Measurements from ENCODE around the gene KRTAP3-3. TPM values are rescaled to one million over a fixed set of nuclear protein-coding genes. Genes with fewer than 3 reads are reported as not detected.
"Not testable (repeated sequence)": the region's sequence is repeated elsewhere in the genome, so short reads cannot be mapped to it uniquely, and the experiment has no call there.

The KRTAP3-3 gene
- polyA plus RNA-seq, 4 donors = not detected

DNA sequence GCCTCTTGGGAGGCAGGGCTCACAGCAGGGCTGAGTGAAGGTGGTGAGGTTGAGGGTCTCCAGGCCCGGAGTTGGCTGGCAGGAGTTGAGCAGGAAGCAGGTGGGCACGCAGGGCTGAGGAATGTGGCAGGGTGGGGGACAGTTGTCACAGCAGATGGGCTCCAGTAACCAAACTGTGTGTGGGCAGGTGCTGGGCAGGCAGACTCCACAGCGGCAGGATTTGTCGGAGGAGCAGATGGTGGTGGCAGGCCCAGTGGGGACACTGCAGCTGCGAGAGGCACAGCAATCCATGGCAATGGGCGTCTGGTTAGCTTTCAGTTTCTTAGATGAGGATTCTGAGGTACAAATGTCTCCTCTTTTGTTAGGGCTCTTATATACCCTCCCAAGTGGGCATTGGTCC, 5.6 kb upstream of the KRTAP3-3 start, which contains the start of gene KRTAP3-2:
KRTAP3-2 (minus strand) TSS at position 344 of the 400 bp plus-strand sequence; CDS start at position 291, 53 bp downstream.
- H3K27ac ChIP-seq (ENCODE audit: low read depth in 1 of 3, low read length in 2 of 3); DNase-seq; H3K36me3 ChIP-seq (ENCODE audit: control insufficient read depth in 3 of 3, insufficient read depth in 2 of 3, low read depth in 1 of 3, low read length in 3 of 3); H3K4me3 ChIP-seq (ENCODE audit: low read depth in 1 of 3, low read length in 3 of 3); H3K27me3 ChIP-seq (ENCODE audit: control insufficient read depth in 3 of 3, insufficient read depth in 3 of 3, low read length in 3 of 3); H3K4me1 ChIP-seq (ENCODE audit: control insufficient read depth in 3 of 3, insufficient read depth in 2 of 3, low read depth in 1 of 3, low read length in 2 of 3); FAIRE-seq; H3K9me3 ChIP-seq (ENCODE audit: control insufficient read depth in 2 of 2, insufficient read depth in 1 of 2, low read depth in 1 of 2, low read length in 1 of 2): not testable (repeated sequence)
- 85 to 93% (median 86%) methylated on average over 6 of the region's 6 CpGs for WGBS, 3 donors

DNA sequence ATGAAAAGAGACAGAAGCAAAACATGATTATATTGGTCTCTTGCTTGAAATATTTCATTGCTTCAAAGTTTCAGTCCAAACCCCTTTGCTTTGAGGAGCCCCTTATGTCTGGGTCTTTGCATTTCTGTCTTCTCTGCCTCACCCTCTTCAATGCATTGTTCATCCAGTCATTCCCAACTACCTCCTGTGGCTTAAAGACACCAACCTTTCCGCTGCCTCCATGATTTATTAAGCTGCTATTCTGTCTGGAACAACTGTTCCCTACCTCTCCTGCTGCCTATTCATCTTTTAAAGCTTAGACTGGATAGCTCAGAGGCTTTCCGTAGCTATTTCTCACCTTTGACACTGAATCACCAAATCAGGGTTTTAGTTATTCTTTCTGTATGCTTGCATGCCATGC, 3.4 kb upstream of the KRTAP3-3 start:
- FAIRE-seq (no peak), DNase-seq (no peak)
- H3K4me1 ChIP-seq (ENCODE audit: control insufficient read depth in 3 of 3, insufficient read depth in 2 of 3, low read depth in 1 of 3, low read length in 2 of 3) = no peaks in the 10 kb centered on the region
- no peak overlapping the region for H3K4me3 ChIP-seq (ENCODE audit: low read depth in 1 of 3, low read length in 3 of 3)
- no peaks in the 10 kb centered on the region for H3K36me3 ChIP-seq (ENCODE audit: control insufficient read depth in 3 of 3, insufficient read depth in 2 of 3, low read depth in 1 of 3, low read length in 3 of 3)
- H3K27me3 ChIP-seq (ENCODE audit: control insufficient read depth in 3 of 3, insufficient read depth in 3 of 3, low read length in 3 of 3) = peaks cover 0 to 7% (median 4%) of the 10 kb centered on the region in 3 donors
- no peak overlapping the region for H3K27ac ChIP-seq (ENCODE audit: low read depth in 1 of 3, low read length in 2 of 3)
- 69 to 85% (median 78%) methylated on average over 2 of the region's 2 CpGs for WGBS, 3 donors
- no peaks in the 10 kb centered on the region for H3K9me3 ChIP-seq (ENCODE audit: control insufficient read depth in 2 of 2, insufficient read depth in 1 of 2, low read depth in 1 of 2, low read length in 1 of 2)

DNA sequence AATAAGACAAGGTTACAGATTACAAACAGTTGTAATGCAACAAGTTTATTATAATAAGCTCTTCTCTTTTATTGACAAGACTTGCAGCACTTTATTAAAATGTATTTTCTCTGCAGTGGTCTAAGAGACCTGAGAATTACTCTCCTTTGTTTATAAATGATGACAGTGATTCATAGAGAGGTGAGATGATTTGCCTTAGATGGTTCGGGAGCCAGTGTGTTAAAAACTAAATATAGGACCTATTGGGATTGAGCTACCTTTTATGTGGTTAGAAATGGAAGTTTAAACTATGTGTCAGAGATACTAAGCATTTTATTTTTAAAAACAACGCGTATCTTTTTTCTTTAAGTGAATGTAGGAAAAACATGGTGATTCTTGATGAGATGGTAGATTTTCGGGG, 2.9 kb upstream of the KRTAP3-3 start:
- Histone ChIP-seq H3K27ac (ENCODE audit: low read depth in 1 of 3, low read length in 2 of 3) (no peak overlapping the region), H3K27me3 (ENCODE audit: control insufficient read depth in 3 of 3, insufficient read depth in 3 of 3, low read length in 3 of 3) (peaks cover 0 to 7% (median 4%) of the 10 kb centered on the region in 3 donors), H3K36me3 (ENCODE audit: control insufficient read depth in 3 of 3, insufficient read depth in 2 of 3, low read depth in 1 of 3, low read length in 3 of 3) (no peaks in the 10 kb centered on the region), H3K9me3 (ENCODE audit: control insufficient read depth in 2 of 2, insufficient read depth in 1 of 2, low read depth in 1 of 2, low read length in 1 of 2) (no peaks in the 10 kb centered on the region), H3K4me1 (ENCODE audit: control insufficient read depth in 3 of 3, insufficient read depth in 2 of 3, low read depth in 1 of 3, low read length in 2 of 3) (no peaks in the 10 kb centered on the region), H3K4me3 (ENCODE audit: low read depth in 1 of 3, low read length in 3 of 3) (no peak overlapping the region)
- 78 to 92% (median 81%) methylated on average over 4 of the region's 4 CpGs for WGBS, 3 donors
- no peak for FAIRE-seq
- DNase-seq = no peak

DNA sequence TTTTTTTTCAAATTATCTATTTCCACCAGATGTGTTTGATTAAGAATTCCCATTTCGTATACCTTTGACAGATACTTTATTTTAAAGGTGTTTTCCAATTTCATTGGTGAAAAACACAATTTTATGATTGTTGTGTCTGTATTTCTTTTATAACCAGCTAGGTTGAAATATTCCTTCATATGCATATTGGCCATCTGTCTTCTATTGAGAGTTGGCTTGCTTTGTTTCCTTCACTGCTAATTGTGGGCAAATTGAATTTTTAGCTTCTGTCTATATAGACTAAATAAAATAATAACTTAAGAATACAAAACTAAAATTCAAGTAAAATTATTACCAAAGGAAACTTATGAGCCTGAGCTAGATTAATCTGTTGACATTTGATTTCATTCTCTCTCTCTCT, 1.2 kb upstream of the KRTAP3-3 start:
- Histone ChIP-seq H3K27ac (ENCODE audit: low read depth in 1 of 3, low read length in 2 of 3) (no peak overlapping the region), H3K4me3 (ENCODE audit: low read depth in 1 of 3, low read length in 3 of 3) (no peak overlapping the region), H3K36me3 (ENCODE audit: control insufficient read depth in 3 of 3, insufficient read depth in 2 of 3, low read depth in 1 of 3, low read length in 3 of 3) (no peaks in the 10 kb centered on the region), H3K27me3 (ENCODE audit: control insufficient read depth in 3 of 3, insufficient read depth in 3 of 3, low read length in 3 of 3) (peaks cover 0 to 7% (median 4%) of the 10 kb centered on the region in 3 donors), H3K9me3 (ENCODE audit: control insufficient read depth in 2 of 2, insufficient read depth in 1 of 2, low read depth in 1 of 2, low read length in 1 of 2) (no peaks in the 10 kb centered on the region), H3K4me1 (ENCODE audit: control insufficient read depth in 3 of 3, insufficient read depth in 2 of 3, low read depth in 1 of 3, low read length in 2 of 3) (no peaks in the 10 kb centered on the region)
- no peak for DNase-seq
- no peak for FAIRE-seq
- 47% methylated on average over 1 of the region's 1 CpG for WGBS, 3 donors

DNA sequence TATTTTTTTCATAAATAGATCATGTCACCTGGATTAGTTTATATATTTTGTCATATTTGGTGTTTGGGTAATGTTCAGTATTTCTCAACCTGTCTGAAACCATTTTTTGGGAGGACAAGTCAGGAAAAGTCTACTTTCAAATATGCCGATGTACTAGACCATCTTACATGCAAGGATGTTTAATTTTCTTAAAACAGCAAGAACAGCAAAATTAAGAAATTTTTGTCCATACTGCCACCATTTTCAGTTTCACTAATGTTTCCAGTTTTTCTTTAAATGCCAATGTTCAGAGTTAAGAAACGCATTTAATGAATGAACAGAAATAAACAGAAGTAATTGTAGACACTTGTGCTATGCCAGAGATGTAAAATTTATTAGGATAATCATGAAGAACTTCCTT, 880 bp downstream of the KRTAP3-3 start:
- H3K27ac ChIP-seq (ENCODE audit: low read depth in 1 of 3, low read length in 2 of 3) = no peak overlapping the region
- WGBS, 3 donors = 78 to 84% (median 80%) methylated on average over 2 of the region's 2 CpGs
- H3K36me3 ChIP-seq (ENCODE audit: control insufficient read depth in 3 of 3, insufficient read depth in 2 of 3, low read depth in 1 of 3, low read length in 3 of 3) = no peaks in the 10 kb centered on the region
- H3K4me1 ChIP-seq (ENCODE audit: control insufficient read depth in 3 of 3, insufficient read depth in 2 of 3, low read depth in 1 of 3, low read length in 2 of 3) = no peaks in the 10 kb centered on the region
- DNase-seq (no peak), FAIRE-seq (no peak)
- H3K4me3 ChIP-seq (ENCODE audit: low read depth in 1 of 3, low read length in 3 of 3) = no peak overlapping the region
- H3K27me3 ChIP-seq (ENCODE audit: control insufficient read depth in 3 of 3, insufficient read depth in 3 of 3, low read length in 3 of 3) = peaks cover 0 to 4% (median 3%) of the 10 kb centered on the region in 3 donors
- no peaks in the 10 kb centered on the region for H3K9me3 ChIP-seq (ENCODE audit: control insufficient read depth in 2 of 2, insufficient read depth in 1 of 2, low read depth in 1 of 2, low read length in 1 of 2)

DNA sequence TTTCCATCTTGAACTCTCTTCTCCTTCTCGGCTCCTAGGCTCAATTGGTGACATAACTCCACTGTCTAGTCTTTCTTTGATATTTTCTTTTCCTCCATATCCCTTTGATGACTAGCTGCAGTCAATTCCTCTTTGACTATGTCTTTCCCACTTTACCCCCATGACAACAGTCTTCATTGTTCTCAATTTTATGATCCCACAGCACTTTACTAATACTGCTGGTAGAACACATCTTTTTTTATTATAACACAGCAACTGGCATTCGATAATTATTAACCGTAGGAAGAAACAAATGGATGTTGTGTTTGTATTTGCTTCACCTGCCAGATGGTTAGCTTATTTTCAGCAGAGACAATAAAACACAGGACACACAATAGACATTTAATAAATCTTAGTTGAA, 1.3 kb downstream of the KRTAP3-3 start:
- 19 to 63% (median 35%) methylated on average over 3 of the region's 3 CpGs for WGBS, 3 donors
- DNase-seq (peak in 1 of 2 donors; percentile 10), FAIRE-seq (no peak)
- Histone ChIP-seq H3K27me3 (ENCODE audit: control insufficient read depth in 3 of 3, insufficient read depth in 3 of 3, low read length in 3 of 3) (peaks cover 0 to 4% (median 3%) of the 10 kb centered on the region in 3 donors), H3K9me3 (ENCODE audit: control insufficient read depth in 2 of 2, insufficient read depth in 1 of 2, low read depth in 1 of 2, low read length in 1 of 2) (no peaks in the 10 kb centered on the region), H3K4me3 (ENCODE audit: low read depth in 1 of 3, low read length in 3 of 3) (no peak overlapping the region), H3K27ac (ENCODE audit: low read depth in 1 of 3, low read length in 2 of 3) (no peak overlapping the region), H3K36me3 (ENCODE audit: control insufficient read depth in 3 of 3, insufficient read depth in 2 of 3, low read depth in 1 of 3, low read length in 3 of 3) (no peaks in the 10 kb centered on the region), H3K4me1 (ENCODE audit: control insufficient read depth in 3 of 3, insufficient read depth in 2 of 3, low read depth in 1 of 3, low read length in 2 of 3) (no peaks in the 10 kb centered on the region)

DNA sequence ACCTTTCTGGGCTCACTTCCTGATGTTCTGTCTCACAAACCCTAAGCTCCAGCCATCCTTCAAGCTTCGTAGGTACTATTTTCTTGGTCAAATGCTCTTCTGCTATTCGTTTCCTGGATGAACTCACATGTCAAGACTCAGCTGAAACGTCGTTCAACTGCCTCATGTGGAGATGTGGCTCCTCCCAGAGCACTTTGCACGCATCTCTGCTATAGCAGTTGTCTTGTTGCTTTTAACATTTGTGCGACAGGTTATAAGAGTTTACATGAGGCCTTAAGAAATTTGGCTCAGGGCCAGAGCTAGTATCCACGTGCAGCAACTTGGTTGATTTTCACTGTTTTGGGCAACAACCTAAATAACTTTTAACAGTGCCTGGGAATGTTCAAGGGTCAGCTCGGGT, 7.0 kb downstream of the KRTAP3-3 start:
- Histone ChIP-seq H3K9me3 (ENCODE audit: control insufficient read depth in 2 of 2, insufficient read depth in 1 of 2, low read depth in 1 of 2, low read length in 1 of 2) (no peaks in the 10 kb centered on the region), H3K4me1 (ENCODE audit: control insufficient read depth in 3 of 3, insufficient read depth in 2 of 3, low read depth in 1 of 3, low read length in 2 of 3) (no peaks in the 10 kb centered on the region), H3K4me3 (ENCODE audit: low read depth in 1 of 3, low read length in 3 of 3) (no peak overlapping the region), H3K27ac (ENCODE audit: low read depth in 1 of 3, low read length in 2 of 3) (no peak overlapping the region), H3K36me3 (ENCODE audit: control insufficient read depth in 3 of 3, insufficient read depth in 2 of 3, low read depth in 1 of 3, low read length in 3 of 3) (no peaks in the 10 kb centered on the region), H3K27me3 (ENCODE audit: control insufficient read depth in 3 of 3, insufficient read depth in 3 of 3, low read length in 3 of 3) (peaks cover 0 to 2% (median 0%) of the 10 kb centered on the region in 3 donors)
- DNase-seq (no peak), FAIRE-seq (no peak)
- WGBS, 3 donors = 56 to 73% (median 61%) methylated on average over 8 of the region's 8 CpGs

DNA sequence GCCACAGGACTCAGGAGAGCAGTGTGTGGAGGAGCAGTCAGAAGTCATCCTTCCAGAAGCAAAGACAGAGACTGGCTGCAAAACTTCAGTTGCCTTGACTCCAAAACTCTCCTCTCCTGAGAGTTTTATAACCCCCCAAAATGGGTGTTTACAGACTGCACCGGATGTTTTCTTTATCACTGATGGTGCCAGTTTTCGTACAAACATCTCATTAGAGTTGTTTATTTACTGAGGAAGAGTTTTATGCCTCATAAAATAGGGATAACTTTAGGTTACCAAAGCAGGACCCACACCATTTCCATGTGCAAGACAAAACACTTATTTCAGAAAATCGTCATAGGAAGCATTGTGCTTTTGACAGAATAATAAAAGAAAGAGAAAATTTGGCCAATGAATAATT, 9.7 kb downstream of the KRTAP3-3 start, which contains the start of gene KRT40:
KRT40 (minus strand) TSS at position 101 of the 400 bp plus-strand sequence; CDS start at position 48, 53 bp downstream.
- H3K4me3 ChIP-seq (ENCODE audit: low read depth in 1 of 3, low read length in 3 of 3) = no peak within 1 kb of the TSS
- H3K4me1 ChIP-seq (ENCODE audit: control insufficient read depth in 3 of 3, insufficient read depth in 2 of 3, low read depth in 1 of 3, low read length in 2 of 3) = no peaks in the 10 kb centered on the region
- no peaks in the 10 kb centered on the region for H3K36me3 ChIP-seq (ENCODE audit: control insufficient read depth in 3 of 3, insufficient read depth in 2 of 3, low read depth in 1 of 3, low read length in 3 of 3)
- H3K9me3 ChIP-seq (ENCODE audit: control insufficient read depth in 2 of 2, insufficient read depth in 1 of 2, low read depth in 1 of 2, low read length in 1 of 2) = no peaks in the 10 kb centered on the region
- peaks cover 0 to 2% (median 0%) of the 10 kb centered on the region in 3 donors for H3K27me3 ChIP-seq (ENCODE audit: control insufficient read depth in 3 of 3, insufficient read depth in 3 of 3, low read length in 3 of 3)
- no peak within 1 kb of the TSS for H3K27ac ChIP-seq (ENCODE audit: low read depth in 1 of 3, low read length in 2 of 3)
- no peak for DNase-seq
- no peak for FAIRE-seq
- 42 to 46% (median 46%) methylated on average over 3 of the region's 3 CpGs for WGBS, 3 donors

DNA sequence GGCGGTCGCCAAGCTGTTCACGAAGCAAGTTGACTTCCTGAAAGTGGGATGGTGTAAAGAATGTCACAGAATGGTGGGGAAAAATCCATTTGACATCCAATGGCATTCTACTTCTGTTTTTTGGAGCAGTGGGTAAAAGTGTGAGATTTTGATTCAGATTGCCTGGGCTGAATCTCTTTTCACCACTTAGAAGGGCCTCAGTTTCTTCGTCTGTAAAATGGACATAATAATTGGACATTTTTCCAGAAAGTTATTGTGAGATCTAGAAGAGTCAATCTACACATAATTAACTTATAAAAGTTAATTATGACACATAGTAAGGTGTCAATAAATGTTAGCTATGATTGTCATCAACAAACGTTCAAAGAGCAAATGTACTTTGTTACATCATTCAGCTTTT, 12.8 kb downstream of the KRTAP3-3 start:
- Histone ChIP-seq H3K4me1 (ENCODE audit: control insufficient read depth in 3 of 3, insufficient read depth in 2 of 3, low read depth in 1 of 3, low read length in 2 of 3) (no peaks in the 10 kb centered on the region), H3K9me3 (ENCODE audit: control insufficient read depth in 2 of 2, insufficient read depth in 1 of 2, low read depth in 1 of 2, low read length in 1 of 2) (no peaks in the 10 kb centered on the region), H3K36me3 (ENCODE audit: control insufficient read depth in 3 of 3, insufficient read depth in 2 of 3, low read depth in 1 of 3, low read length in 3 of 3) (no peaks in the 10 kb centered on the region), H3K27ac (ENCODE audit: low read depth in 1 of 3, low read length in 2 of 3) (no peak overlapping the region), H3K27me3 (ENCODE audit: control insufficient read depth in 3 of 3, insufficient read depth in 3 of 3, low read length in 3 of 3) (peaks cover 0 to 4% (median 3%) of the 10 kb centered on the region in 3 donors), H3K4me3 (ENCODE audit: low read depth in 1 of 3, low read length in 3 of 3) (no peak overlapping the region)
- FAIRE-seq (no peak), DNase-seq (no peak)
- WGBS, 3 donors = 50 to 71% (median 63%) methylated on average over 5 of the region's 5 CpGs

All from small intestine (tissue), 7 donors.